NCI-H82 treated with DMSO at 0.1 percent for 48 hours (cell line): ENCODE measurements around the gene PUM1.
"Not testable (repeated sequence)": the region's sequence is repeated elsewhere in the genome, so short reads cannot be mapped to it uniquely, and the experiment has no call there.

Experiments
- DNase-seq: peaks from one replicate; lab custom pipeline; 2025; ENCODE audit not compliant: unreplicated experiment; lab: John Stamatoyannopoulos, UW

The PUM1 gene

DNA sequence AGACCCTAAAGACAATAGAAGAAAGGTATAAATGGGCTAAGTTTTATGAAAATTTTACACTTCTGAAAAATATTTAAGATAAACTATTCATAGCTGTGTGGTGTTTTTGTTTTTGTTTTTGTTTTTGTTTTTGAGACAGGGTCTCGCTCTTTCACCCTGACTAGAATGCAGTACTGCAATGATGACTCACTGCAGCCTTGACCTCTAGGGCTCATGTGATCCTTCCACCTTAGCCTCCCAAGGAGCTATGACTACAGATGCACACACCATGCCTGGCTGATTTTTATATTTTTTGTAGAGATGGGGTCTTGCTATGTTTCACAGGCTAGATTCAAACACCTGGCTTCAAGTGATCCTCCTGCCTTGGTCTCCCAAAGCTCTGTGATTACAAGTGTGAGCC is 66.6 kb downstream of the PUM1 start:
- DNase-seq, result no peak

- DNase-seq, result no peak
Observed at GRCh38 chr1:30998171-30998570, 67.3 kb downstream of the PUM1 start.

DNA sequence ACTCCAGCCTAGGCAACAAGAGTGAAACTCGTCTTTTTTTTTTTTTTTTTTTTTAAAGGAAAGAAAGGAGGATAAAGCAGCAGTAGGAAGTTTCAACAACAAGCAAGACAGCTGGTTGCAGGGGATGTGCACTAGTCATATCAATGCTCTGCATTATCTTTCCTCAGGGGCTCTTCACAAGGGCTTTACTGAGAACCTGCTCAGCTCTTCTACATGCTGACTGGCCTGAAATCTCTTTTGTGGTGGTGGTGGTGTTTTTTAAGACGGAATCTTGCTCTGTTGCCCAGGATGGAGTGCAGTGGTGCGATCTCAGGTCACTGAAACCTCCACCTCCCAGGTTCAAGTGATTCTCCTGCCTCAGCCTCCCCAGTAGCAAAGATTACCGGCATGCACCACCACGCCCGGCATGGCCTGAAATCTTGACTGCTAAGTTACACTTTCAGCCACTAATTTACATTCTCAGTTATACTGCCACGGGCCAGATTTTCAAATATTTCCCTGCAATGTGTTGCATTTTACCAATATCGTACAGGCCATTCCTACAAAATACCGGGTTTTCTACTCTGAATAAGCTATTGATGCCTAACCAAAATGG is 68.0 kb downstream of the PUM1 start:
- DNase-seq, result no peak

DNA sequence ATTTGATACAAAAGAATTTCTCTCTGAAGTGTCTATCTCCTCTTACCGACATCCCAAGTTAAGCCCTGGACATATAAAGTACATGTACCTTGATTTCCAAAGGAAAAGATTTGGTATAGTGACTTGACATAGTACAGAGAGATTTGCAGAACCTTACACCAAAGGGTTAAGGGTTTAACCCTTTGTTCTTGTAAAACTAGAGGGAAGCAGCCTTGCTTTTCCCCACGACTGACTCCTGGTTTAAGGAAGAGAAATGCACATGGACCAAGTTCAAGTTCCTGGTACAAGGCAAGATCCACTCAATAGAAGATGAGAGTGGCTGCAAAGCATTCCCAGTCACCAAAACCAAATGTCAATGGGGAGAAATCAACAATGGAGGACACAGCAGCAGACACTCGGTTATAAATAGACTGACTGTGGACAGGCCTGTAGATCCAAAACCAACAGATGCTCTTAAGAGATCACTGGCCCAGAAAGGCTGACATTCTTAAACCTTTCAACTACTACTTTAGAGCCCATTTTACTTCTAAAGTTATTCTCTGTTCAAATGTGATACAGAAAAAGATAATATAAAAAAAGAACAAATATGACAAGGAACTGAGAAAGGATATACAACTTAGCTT is 69.4 kb downstream of the PUM1 start:
- no peak for DNase-seq

DNA sequence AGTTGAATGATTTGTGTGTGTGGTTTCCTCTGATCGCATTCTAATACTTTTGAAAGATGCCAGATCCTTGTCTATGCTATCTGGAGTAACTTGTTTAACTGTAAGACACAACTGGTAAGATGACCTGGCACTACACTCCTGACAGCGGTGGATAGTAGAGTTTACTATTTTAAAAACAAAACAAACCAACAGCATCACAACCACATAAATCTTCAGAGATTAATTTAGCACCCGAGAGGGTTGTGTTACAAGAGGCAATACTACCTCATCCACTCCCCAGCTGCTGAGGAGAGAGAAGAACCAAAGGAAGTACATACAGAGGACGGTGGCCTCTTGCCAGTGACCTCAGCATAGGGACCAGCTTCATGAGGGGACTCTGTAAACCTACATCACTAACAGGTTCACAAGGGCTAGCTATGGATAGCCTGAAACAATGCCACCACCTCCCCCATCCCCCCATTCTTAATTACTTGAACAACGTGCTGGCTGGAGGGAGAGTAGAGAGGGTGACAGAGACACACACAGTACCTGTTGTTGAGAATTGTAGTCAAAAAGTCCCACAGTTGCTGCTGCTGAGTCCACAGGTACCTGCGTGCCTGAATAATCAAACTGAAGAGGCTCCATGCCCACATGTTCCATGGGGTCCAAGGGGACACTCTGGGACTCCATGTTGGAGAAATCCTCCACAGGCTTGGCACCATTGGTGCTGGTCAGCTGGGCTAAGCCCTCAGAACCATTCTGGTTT is 73.5 kb downstream of the PUM1 start:
- DNase-seq, result no peak

DNA sequence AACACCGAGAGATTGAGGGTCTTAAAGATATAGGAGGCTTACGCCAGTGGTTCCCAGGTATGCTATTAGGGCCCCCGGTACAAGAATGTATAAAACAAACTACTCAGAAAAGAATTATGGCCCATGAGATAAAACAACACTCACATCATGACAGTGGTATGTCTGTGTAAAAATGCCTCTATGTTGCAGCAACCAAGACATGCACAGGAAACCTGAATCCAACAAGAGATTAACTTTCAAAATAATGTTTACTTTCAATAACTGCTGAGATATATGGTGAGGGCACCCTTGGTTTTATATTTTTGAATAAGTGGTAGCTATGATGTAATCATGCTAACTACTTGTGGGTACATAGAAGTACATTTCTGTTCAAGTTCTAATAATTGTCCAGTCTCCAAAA is 74.9 kb downstream of the PUM1 start:
- no peak for DNase-seq

DNA sequence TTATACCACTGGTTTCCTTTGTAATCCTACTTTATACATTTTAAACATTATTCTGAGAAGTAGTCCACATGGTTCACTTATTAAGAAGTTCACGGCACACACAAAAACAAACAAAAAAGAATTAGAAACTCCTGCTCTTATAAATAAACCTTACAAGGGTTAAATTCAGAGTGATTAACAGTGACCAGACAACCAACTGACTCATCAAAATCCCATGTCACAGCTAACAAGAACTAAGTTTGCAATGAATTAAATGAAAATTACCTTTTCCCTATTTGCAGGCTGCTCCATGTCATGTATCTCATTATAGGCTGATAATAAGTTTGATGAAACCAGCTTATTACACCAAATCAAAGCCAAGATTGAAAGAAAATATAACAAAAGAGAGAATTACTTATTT is 77.5 kb downstream of the PUM1 start:
- no peak for DNase-seq

DNA sequence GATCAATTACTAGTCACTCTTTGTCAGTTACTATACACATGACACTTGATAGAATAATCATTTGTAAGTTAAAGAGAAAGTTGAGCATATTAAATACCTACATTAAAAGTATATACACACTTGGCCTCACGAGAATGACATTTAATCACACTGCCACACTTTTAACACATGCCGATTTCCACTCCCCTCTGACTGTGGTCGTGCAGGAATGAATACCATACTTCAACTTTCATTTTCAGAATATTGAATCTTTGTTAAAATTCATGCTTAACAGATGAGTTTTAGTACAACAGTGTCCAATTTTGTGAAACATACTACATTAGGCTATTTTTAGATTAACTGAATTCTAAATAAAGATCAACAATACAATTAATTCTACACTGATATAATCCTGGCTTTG is 78.8 kb downstream of the PUM1 start:
- DNase-seq, result no peak

DNA sequence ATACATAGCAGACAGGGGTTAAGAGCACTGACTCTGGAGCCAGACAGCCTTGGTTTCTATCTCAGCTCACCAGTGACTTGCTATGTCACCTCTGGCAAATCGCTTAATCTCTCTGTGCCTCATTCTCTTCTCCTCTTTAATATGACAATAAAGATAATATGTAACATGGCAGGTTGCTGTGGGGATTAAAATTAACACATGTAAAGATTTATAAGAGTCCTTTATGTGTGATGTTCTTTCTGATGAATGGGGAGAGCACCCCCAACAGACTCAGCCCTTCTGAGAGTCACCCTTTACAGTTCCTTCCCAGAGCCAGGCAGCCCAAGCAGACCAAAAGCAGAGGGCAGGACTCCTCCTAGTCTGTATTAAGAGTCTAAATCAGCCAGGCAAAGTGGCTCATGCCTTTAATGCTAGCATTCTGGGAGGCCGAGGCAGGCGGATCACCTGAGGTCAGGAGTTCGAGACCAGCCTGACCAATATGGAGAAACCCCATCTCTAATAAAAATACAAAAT is 80.5 kb downstream of the PUM1 start:
- DNase-seq, result no peak

DNA sequence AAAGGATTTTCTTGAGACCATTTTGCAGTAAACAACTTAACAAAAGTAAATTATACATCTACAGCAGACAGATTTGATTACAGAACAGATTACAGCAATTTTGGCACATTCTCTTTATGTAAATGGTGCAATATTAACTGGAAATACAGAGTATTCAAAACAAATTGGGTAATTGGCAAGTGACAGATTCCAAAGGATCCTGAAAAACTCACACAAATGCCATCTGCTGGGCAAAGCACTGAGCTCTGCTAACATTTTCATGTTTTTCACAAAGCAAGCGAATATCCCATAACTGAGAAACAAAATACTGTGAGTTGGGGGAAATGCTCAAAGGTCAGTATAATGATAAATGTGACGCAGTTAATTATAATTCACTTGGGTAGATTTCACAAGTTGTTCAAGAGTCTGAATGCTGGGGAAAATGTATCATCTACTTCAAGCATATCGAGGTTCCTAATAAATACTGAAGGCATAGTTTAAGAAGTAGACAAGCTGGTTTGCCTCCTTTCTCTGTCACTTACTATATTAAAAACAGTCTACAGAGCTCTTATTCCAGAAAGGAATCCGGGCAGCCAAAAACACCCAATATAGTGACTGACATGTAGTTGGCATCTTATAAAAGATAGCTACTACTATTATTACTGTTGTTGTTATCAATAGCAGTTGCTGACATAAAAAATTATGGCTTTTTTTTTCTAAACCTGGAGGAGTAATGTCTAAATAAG is 81.2 kb downstream of the PUM1 start:
- DNase-seq, result no peak

DNA sequence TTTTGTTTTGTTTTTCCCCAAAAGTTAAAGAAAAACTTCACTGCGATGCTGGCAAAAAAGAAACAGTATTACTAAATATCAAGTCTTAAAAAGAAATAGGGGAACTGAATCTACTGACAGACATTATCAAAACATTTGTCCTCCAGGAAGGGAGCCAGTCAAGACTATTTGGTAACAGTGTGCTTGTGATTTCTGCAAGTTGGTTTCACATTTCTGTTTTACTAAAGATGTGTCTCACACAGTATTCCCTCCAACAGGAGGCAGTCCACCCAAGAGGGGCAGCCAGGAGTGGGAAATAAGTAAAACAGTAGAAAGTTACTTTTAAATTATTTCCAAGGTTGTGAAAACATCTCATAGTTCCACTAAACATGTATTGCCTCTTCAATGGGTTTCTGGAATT is 82.6 kb downstream of the PUM1 start:
- DNase-seq, result no peak

DNA sequence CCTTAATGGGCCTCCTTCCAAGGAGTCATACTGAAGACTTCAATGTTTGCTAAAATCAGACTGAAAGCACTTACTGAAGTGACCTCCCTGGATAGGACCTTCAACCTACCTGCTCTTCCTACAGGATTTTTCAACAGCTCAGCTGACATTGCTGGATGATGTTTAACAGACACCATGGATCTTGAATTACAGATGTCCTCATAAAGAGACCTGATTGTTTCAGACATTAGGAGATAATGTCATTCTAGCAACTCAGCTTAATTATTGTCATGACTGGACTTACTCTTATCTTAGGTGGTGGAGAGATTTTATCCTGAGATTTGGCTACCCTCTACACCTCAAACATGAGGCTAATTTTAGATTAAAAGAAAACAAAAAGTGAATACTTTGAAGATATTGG is 83.1 kb downstream of the PUM1 start:
- DNase-seq, result no peak

- DNase-seq, result no peak
Observed at GRCh38 chr1:30981172-30981571, 84.3 kb downstream of the PUM1 start.

GRCh38 chr1:30977511-30977910 is 88.0 kb downstream of the PUM1 start:
- no peak for DNase-seq

GRCh38 chr1:30977105-30977504 is 88.4 kb downstream of the PUM1 start:
- no peak for DNase-seq

DNA sequence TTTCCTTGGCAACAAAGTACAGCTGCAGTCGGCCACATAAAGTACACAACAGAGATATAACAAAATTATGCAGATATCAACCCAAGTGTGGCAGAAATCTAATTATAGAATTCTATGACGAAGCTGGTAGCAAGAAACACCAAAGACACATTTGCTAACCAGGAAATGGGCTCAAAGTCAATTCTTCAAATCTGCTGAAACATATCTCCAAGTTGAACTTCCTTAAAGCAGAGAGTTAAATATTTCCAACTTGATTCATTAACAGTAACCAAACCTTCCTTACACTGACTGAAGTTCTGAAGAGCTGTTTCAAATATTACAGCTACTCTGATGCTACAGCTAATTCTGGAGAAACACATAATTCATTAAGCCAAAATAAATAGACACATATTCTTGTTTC is 89.4 kb downstream of the PUM1 start:
- DNase-seq, result no peak

DNA sequence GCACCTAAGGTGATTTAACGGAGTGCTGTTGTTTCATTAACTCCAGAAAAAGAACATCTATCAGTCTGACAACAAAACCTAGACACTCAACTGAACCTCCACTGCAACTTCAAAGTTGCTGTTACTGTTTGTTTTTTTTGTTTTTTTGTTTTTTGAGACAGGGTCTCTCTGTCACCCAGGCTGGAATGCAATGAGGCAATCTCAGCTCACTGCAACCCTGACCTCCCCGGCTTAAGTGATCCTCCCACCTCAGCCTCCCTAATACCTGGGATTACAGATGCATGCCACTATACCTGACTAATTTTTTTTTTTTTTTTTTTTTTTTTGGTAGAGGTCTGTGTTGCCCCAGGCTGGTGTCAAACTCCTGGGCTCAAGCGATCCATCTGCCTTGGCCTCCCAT is 90.3 kb downstream of the PUM1 start:
- DNase-seq, result no peak

- DNase-seq, result no peak
Observed at GRCh38 chr1:30974536-30974935, 91.0 kb downstream of the PUM1 start.

- not testable (repeated sequence) for DNase-seq
Observed at GRCh38 chr1:30972349-30972748, 93.2 kb downstream of the PUM1 start.

GRCh38 chr1:30971496-30971895 is 94.0 kb downstream of the PUM1 start:
- no peak for DNase-seq

DNA sequence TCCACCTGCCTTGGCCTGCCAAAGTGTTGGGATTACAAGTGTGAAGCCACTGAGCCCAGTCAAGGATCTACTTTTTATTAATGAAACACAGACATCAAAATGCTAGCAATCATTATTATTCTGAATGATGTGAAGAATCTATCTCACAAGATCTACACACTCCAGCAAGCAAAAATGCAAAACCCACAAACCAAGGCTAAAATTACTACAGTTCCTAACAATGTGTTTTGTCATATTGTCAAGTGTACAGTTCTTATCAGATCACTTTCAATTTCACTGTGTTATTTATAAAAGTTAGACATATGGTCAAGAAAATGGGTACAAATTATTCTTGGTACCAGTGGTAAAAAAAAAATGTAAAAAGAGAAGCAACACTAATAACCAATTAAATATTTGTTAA is 95.6 kb downstream of the PUM1 start:
- no peak for DNase-seq
